GM18867 (cell line): Measurements from ENCODE around the gene GPR148.

Source experiments
- ATAC-seq: cut with Tn5 transposase; IDR thresholded peaks from one replicate; pipeline ENCODE4 v1.9.1; 2021; ENCODE audit warnings: mild to moderate bottlenecking, moderate library complexity; ENCODE audit not compliant: unreplicated experiment

GPR148 gene

DNA sequence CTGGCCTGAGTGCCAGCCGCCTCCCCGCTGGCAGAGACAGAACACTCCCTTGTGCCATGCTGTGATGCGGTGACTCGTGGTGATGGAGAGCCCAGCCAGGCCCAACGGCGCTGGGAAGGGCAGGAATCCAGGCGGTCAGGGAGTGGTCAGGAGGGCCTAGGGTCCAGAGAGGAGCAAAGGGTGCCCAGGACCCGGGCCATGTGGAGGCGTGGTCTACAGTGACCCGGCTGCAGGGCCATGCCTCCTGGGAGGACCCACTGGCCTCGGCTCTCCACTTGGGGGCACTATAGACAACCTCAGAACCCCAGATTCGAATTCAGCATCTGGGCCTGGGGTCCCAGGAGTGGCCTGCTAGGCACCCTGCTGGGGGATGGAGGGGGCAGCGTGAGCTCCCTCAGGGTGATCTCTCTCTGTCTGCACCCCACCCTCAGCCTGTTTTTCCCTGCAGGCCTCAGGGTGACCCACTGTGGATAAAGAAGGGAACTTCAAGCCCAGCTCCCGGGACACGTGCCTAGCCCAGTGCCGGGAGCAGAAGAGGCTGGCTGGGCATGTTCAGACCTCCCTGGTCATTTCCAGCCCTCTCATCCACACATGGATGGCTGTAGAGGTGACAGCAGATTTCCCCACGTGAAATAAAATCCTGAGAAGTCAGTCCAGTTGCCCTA, 39.5 kb downstream of the GPR148 start:
- no peak for ATAC-seq

GRCh38 chr2:130769343-130769907, 40.6 kb downstream of the GPR148 start:
- no peak for ATAC-seq

GRCh38 chr2:130776550-130776949, 47.7 kb downstream of the GPR148 start:
- no peak for ATAC-seq

DNA sequence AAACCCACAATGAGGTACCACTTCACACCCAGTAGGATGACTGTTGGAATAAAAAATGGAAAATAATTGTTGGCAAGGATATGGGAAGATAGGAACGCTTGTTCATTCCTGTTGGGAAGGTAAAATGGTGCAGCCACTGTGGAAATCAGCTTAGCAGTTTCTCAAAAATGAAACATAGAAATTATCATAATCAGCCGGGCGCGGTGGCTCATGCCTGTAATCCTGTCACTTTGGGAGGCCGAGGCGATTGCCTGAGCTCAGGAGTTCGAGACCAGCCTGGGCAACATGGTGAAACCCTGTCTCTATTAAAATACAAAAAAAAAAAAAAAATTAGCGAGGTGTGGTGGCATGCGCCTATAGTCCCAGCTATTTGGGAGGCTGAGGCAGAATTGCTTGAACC, 49.9 kb downstream of the GPR148 start:
- no peak for ATAC-seq
